ENCODE results near the gene EVX2. TPM values are rescaled to one million over a fixed set of nuclear protein-coding genes. Genes with fewer than 3 reads are reported as not detected.

EVX2 gene
- total RNA-seq, 1 donor = not detected

- H3K79me2 ChIP-seq (ENCODE audit: insufficient read depth, low read length) = no peaks in the 10 kb centered on the region
- no peak overlapping the region for H3K4me2 ChIP-seq (ENCODE audit: insufficient read depth, low read length)
- no peak overlapping the region for H3K27ac ChIP-seq (ENCODE audit: low read depth, low read length)
- peaks cover 97% of the 10 kb centered on the region for H3K27me3 ChIP-seq (ENCODE audit: insufficient read depth, low read length)
- H3K36me3 ChIP-seq (ENCODE audit: insufficient read depth, low read length) = no peaks in the 10 kb centered on the region
- DNase-seq (ENCODE audit: insufficient read length, low spot score, missing footprints) = peak; percentile 82
- no peaks in the 10 kb centered on the region for H3K4me1 ChIP-seq (ENCODE audit: insufficient read depth, low read length)
- no peak for TF ChIP-seq CTCF (IDR thresholded peaks at IDR 0.05; ENCODE audit: extremely low read depth, low read depth, low read length)
- no peaks in the 10 kb centered on the region for H4K20me1 ChIP-seq (ENCODE audit: insufficient read depth, low read length)
- H3K9me3 ChIP-seq (ENCODE audit: low read depth, low read length) = no peaks in the 10 kb centered on the region
- no peak overlapping the region for H3K4me3 ChIP-seq (ENCODE audit: insufficient read depth, low read length)
- no peak overlapping the region for H2AFZ ChIP-seq (ENCODE audit: low read length)
These were observed 674 bp downstream of the EVX2 start for GRCh38 chr2:176082824-176083751.

GRCh38 chr2:176082525-176082823, 1.3 kb downstream of the EVX2 start:
- no peak overlapping the region for H2AFZ ChIP-seq (ENCODE audit: low read length)

GRCh38 chr2:176081837-176082524, 1.8 kb downstream of the EVX2 start:
- peak; percentile 93 for DNase-seq (ENCODE audit: insufficient read length, low spot score, missing footprints)
- no peak overlapping the region for H3K4me2 ChIP-seq (ENCODE audit: insufficient read depth, low read length)
- H2AFZ ChIP-seq (ENCODE audit: low read length) = no peak overlapping the region
- H3K79me2 ChIP-seq (ENCODE audit: insufficient read depth, low read length) = no peaks in the 10 kb centered on the region
- H3K4me1 ChIP-seq (ENCODE audit: insufficient read depth, low read length) = no peaks in the 10 kb centered on the region
- H4K20me1 ChIP-seq (ENCODE audit: insufficient read depth, low read length) = no peaks in the 10 kb centered on the region
- peaks cover 97% of the 10 kb centered on the region for H3K27me3 ChIP-seq (ENCODE audit: insufficient read depth, low read length)
- no peak overlapping the region for H3K4me3 ChIP-seq (ENCODE audit: insufficient read depth, low read length)
- no peaks in the 10 kb centered on the region for H3K9me3 ChIP-seq (ENCODE audit: low read depth, low read length)
- no peaks in the 10 kb centered on the region for H3K36me3 ChIP-seq (ENCODE audit: insufficient read depth, low read length)
- no peak for TF ChIP-seq CTCF (IDR thresholded peaks at IDR 0.05; ENCODE audit: extremely low read depth, low read depth, low read length)
- no peak overlapping the region for H3K27ac ChIP-seq (ENCODE audit: low read depth, low read length)

More at GRCh38 chr2:176082525-176082823, 1.3 kb downstream of the EVX2 start:
- Histone ChIP-seq H3K36me3 (ENCODE audit: insufficient read depth, low read length) (no peaks in the 10 kb centered on the region), H4K20me1 (ENCODE audit: insufficient read depth, low read length) (no peaks in the 10 kb centered on the region), H3K9me3 (ENCODE audit: low read depth, low read length) (no peaks in the 10 kb centered on the region), H3K4me3 (ENCODE audit: insufficient read depth, low read length) (no peak overlapping the region), H3K4me1 (ENCODE audit: insufficient read depth, low read length) (no peaks in the 10 kb centered on the region), H3K4me2 (ENCODE audit: insufficient read depth, low read length) (no peak overlapping the region), H3K79me2 (ENCODE audit: insufficient read depth, low read length) (no peaks in the 10 kb centered on the region), H3K27me3 (ENCODE audit: insufficient read depth, low read length) (peaks cover 97% of the 10 kb centered on the region), H3K27ac (ENCODE audit: low read depth, low read length) (no peak overlapping the region)
- TF ChIP-seq CTCF (IDR thresholded peaks at IDR 0.05; ENCODE audit: extremely low read depth, low read depth, low read length) = no peak
- DNase-seq (ENCODE audit: insufficient read length, low spot score, missing footprints) = peak; percentile 79

GRCh38 chr2:176081376-176081836, 2.4 kb downstream of the EVX2 start:
- Histone ChIP-seq H3K36me3 (ENCODE audit: insufficient read depth, low read length) (no peaks in the 10 kb centered on the region), H3K4me1 (ENCODE audit: insufficient read depth, low read length) (no peaks in the 10 kb centered on the region), H3K4me2 (ENCODE audit: insufficient read depth, low read length) (no peak overlapping the region), H2AFZ (ENCODE audit: low read length) (no peak overlapping the region), H3K9me3 (ENCODE audit: low read depth, low read length) (no peaks in the 10 kb centered on the region), H3K79me2 (ENCODE audit: insufficient read depth, low read length) (no peaks in the 10 kb centered on the region), H3K4me3 (ENCODE audit: insufficient read depth, low read length) (no peak overlapping the region), H3K27ac (ENCODE audit: low read depth, low read length) (no peak overlapping the region), H3K27me3 (ENCODE audit: insufficient read depth, low read length) (peaks cover 97% of the 10 kb centered on the region), H4K20me1 (ENCODE audit: insufficient read depth, low read length) (no peaks in the 10 kb centered on the region)
- TF ChIP-seq CTCF (IDR thresholded peaks at IDR 0.05; ENCODE audit: extremely low read depth, low read depth, low read length) = no peak
- peak; percentile 85 for DNase-seq (ENCODE audit: insufficient read length, low spot score, missing footprints)

Data from osteoblast (primary cell).